CD4-positive, alpha-beta T cell treated with Interleukin-4 for 4 hours (primary cell): ENCODE results near the gene SUCO.
"Not testable (repeated sequence)": the region's sequence is repeated elsewhere in the genome, so short reads cannot be mapped to it uniquely, and the experiment has no call there.

Experiments
- DNase-seq: peaks from one replicate; pipeline ENCODE4 v3.0.0-alpha.2; 2020

SUCO gene

GRCh38 chr1:172532700-172533512 is at the start of gene SUCO:
SUCO (plus strand) TSS chr1:172533150; CDS start chr1:172533436, 286 bp downstream.
- peak; percentile 100 for DNase-seq

DNA sequence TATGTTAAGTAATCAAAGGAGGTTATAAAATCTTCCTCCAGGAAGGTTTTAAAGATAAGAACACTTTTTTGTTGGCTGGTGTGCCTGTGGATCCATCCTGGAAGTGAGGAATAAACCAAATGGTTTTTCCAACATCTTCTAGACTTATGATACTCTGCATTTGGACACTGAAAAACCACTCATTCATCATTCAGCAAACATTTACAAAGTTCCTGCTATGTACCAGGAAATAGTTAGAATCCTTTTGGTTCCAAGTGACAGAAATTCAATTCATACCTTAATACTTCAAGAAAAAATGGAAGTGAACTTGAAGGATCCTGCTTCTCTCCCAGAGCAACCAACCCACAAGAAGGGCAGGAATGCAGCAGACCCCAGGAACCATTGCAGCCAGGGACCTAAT is 49.5 kb upstream of the SUCO start:
- DNase-seq: no peak

- DNase-seq: no peak
Observed at GRCh38 chr1:172484252-172484651, 48.7 kb upstream of the SUCO start.

DNA sequence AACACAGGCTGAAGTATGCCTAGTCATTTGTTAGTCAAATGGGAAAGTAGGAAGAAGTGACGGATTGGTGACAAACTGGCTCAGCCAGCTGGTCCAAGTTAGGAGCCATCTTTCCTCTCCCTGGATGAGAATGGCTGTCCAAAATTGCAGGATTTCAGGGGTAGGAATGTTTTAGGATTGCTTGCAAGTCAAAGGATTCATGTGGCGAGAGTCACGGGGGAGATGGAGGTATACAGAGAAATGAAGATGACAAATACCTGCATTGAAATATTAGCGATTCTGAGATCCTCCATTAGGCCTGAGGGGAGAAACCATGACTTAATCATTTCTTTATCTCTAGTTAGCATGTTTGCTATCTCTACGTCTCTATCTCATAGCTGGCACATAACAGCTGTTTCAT is 47.3 kb upstream of the SUCO start:
- no peak for DNase-seq

DNA sequence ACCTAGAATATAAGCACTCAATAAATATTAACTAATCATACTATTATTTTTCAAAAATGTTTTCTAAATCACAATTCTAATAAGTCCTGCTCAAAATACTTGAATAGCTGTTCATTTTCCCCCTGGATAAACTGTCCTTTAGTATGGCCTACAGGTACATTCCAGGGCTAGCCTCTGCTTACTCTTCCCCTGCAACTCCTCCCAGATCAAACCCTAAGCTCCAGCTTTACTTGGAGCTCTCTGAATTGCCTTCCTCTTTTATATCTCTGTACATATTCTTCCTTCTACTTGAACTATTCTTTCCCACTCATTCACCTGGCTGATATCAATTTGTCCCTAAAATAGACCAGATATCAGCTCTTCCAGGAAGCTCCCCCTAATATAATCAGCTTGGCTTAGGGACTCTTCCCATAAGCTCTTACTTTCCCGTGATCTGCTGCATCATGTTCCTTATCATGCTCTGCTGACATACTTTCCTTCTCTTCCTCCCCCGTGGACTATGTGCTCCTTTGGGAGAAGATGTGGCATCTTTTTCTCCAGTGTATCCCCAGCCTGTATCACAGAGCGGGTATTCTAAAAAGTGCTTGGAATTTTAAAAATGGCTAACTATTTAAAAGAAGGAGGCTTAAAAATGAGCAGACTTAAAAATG is 46.0 kb upstream of the SUCO start:
- no peak for DNase-seq

GRCh38 chr1:172487550-172487949 is 45.4 kb upstream of the SUCO start:
- no peak for DNase-seq

- no peak for DNase-seq
Observed at GRCh38 chr1:172488393-172488792, 44.6 kb upstream of the SUCO start.

DNA sequence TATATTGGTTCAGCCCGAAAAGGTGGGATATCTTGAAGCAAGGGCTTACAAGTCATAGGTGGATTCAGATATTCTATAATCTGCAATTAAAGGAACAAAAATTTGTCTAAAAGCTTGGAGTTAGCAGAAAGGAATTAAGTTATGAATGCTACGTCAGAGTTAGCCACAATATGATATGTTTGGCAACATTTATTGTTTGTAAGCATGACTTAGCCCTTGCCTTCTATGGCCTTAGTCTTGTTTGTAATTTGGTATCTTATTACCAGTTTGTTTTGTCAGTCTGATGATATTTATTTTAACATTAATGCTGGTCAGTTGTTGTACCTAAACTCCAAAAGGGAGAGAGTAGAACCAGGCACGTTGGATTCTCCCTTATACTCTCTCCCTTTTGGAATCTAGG is 43.1 kb upstream of the SUCO start:
- no peak for DNase-seq

- DNase-seq: no peak
Observed at GRCh38 chr1:172492421-172492820, 40.5 kb upstream of the SUCO start.

- no peak for DNase-seq
Observed at GRCh38 chr1:172494166-172494565, 38.8 kb upstream of the SUCO start.

- DNase-seq: not testable (repeated sequence)
Observed at GRCh38 chr1:172496127-172496526, 36.8 kb upstream of the SUCO start.

GRCh38 chr1:172496678-172497077 is 36.3 kb upstream of the SUCO start:
- no peak for DNase-seq

DNA sequence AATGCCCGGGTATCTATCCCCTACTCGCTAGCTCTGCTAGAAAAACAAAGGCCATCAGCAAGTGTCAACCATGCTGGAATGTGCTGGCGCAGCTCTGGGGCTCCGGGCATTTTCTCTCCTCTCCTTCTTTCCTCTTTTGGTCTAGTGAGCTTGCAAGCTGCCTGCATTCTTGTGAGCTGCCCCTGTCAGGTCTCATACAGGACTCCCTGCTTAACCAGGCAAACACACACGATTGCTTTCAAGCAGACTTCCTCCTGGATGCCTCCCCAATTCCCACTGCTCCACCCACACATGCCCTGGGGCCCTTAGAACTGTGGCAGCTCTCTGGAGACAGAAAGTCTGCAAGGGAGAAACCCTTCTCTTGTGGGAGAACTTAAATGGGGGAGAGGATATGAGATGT is 35.7 kb upstream of the SUCO start:
- no peak for DNase-seq

- no peak for DNase-seq
Observed at GRCh38 chr1:172498857-172499256, 34.1 kb upstream of the SUCO start.

DNA sequence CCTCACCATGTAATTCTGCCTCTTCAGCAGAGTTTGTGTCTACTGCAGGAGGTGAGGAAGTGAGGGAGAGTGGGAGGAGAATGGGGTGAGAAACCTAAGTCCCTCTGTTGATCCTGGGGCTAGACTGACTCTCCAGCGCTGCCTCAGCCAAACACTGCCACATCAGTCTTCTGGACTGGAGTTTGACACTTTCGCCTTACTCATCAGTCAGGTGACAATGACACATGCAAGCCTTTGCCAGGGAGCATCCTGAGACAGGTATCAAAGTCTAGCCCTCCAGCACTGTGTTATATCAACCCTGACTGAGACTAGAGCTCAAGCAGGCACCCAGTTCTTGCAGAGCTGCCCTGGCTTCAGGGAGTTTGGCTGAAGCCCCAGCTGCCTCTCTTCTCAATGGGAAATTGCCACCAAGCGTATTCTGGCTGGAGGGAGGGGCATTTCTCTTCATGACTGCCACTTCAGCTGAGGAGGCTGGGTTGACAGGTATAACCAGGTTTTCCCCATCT is 33.3 kb upstream of the SUCO start:
- DNase-seq: no peak

- DNase-seq: no peak
Observed at GRCh38 chr1:172500207-172500606, 32.7 kb upstream of the SUCO start.

DNA sequence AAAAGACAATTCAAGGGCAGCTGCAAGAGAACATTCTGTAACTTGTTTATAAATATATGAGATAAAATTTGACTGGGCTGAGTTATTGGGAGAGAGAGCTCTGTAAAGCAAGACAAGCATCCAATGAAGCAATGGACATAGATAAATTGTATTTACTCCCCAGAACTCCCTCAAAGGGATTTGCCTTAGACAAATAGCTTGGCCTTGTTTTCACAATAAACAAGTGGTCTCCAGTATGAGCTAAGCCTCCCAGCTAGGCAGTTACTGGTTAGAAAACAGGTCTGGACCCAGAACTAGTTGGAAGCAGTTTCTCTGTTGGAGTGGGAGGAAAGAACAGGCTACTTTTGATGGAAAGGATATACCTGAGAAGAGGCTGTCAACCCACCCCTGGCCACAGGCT is 25.2 kb upstream of the SUCO start:
- DNase-seq: no peak

DNA sequence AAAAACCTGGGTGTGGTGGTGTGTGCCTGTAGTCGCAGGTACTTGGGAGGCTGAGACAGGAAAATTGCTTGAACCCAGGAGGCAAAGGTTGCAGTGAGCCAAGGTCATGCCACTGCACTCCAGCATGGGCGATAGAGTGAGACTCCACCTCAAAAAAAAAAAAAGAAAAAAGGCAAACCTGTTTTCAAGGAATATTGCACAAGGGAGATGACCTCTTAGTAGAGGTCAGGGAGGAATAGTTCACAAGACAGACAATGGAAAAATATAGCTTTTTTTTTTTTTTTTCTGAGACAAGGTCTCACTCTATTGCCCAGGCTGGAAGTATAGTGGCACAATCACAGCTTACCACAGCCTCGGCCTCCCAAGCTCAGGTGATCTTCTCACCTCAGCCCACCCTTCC is 22.5 kb upstream of the SUCO start:
- DNase-seq: no peak

- no peak for DNase-seq
Observed at GRCh38 chr1:172512591-172512990, 20.4 kb upstream of the SUCO start.

- DNase-seq: no peak
Observed at GRCh38 chr1:172513479-172513878, 19.5 kb upstream of the SUCO start.

- DNase-seq: no peak
Observed at GRCh38 chr1:172514108-172514507, 18.8 kb upstream of the SUCO start.

GRCh38 chr1:172515436-172515835 is 17.5 kb upstream of the SUCO start:
- no peak for DNase-seq

DNA sequence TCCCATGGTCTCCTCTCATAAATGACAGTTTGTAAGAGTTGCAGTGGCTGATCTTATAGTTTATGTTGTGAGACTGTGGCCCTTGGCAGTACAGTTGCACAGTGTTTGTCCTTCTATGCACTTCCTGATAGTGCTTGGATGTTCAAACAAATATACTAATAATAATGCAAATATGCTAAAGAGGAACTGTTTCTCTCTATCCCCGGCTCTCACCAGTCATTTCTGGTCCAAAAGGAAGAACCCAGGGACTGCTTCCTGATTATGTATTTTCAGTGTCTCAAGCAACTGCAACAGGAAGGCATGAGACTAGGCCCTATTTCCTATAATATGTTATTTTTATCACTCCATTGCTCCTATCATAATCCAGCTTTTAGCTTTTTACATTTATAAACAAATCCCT is 17.0 kb upstream of the SUCO start:
- no peak for DNase-seq

DNA sequence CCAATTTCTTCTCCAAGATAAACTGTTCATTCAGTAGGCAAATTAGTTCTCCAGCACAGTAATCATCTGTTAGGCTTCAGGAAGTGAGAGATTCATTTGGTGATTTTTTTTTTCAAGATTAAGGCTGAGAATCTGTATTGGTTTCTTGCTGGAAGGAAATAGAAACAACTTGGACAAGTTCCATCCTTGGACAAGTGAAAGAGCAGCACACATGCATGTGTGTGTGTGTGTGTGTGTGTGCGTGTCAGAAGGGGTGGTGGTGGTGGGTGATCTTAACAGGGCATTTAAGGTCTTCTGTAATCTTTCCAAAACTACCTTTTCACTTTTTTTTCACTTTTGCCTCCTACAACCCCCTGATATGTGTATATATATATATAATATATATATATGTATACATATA is 15.9 kb upstream of the SUCO start:
- no peak for DNase-seq

- DNase-seq: no peak
Observed at GRCh38 chr1:172517545-172517944, 15.4 kb upstream of the SUCO start.
